HG02970 (cell line): ENCODE data around the gene RIMS1.

Experiments
- ATAC-seq: cut with Tn5 transposase; IDR thresholded peaks from one replicate; pipeline ENCODE4 v1.9.1; 2021; ENCODE audit warnings: mild to moderate bottlenecking, moderate library complexity, moderate number of reproducible peaks; ENCODE audit not compliant: unreplicated experiment, low FRiP score

The RIMS1 gene

DNA sequence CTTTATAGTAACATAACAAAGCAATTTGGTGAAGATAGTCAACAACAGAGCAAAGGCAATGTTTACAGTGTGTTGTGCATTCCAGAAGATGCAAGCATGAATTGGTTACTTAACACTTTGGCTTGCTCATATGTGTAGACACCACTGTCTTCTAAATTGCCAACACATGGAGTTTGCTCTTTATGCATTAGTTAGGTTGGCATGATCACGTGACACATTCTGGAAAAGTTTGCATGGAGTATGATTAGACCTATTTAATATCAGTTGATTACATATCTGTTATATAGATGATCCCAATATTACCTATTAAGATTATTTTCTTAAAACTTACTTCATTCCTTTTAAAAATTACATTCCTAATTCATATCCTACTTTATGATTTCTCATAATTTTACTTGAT is 197.6 kb downstream of the RIMS1 start:
- ATAC-seq = no peak

DNA sequence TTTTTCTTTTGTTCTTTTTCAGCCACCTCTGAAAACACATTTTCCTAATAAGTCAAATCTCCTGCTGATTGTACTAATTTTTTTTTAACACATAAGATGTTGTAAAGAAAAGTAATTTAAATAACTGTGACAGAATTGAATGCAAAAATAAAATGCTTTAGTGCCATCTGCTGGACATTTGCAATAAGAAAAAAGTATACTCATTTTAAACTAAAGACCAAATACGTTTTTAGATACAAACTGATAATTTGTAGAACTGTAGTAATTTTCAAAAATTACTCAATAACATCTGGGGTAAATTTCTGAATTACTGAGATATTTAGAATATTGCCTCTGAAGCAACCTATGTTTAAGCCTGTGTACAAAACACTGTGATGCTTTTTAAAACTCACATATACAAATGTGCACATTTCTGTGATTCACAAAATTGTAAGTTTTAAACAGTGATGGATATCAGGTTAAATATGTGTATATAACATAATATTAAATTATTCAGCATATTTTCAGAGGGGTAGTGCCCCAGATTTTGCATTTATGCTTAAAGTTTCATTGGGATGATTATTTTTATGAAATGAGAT is 198.7 kb downstream of the RIMS1 start:
- ATAC-seq = no peak

DNA sequence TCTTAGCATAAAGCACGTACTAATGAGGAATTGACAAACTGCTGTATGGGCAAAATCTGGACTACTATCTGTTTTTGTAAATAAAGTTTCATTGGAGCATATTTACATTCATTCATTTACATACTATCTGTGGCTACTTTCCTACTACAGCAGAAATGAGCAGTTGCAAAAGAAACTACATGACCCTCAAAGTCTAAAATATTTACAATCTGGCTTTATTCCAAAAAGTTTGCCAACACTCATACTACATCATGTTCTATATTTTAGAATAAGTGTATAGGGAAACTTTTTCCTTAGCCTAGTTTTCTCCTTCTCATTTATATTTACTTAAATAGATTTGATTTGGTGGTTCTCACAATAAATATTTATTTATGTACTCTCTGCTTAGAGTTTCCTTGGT is 208.2 kb downstream of the RIMS1 start:
- no peak for ATAC-seq

DNA sequence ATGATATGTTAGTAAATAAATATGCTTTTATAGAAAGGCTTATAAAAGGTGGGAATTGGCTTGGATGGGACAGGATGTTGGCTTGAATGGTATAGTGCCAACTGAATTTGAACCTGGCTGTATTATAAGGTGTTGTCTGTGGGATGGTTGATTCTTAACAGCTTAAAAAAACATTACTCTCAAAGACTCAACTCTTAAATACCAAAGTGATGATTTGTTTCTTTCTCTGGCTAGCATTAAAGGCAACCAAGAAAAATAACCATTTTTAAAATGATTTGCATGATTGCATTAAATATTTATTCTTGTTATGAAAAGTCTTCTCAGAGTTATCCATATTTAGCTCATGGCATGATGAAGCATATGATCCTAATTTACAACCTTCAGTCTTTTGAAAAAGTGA is 216.2 kb downstream of the RIMS1 start:
- ATAC-seq = no peak

DNA sequence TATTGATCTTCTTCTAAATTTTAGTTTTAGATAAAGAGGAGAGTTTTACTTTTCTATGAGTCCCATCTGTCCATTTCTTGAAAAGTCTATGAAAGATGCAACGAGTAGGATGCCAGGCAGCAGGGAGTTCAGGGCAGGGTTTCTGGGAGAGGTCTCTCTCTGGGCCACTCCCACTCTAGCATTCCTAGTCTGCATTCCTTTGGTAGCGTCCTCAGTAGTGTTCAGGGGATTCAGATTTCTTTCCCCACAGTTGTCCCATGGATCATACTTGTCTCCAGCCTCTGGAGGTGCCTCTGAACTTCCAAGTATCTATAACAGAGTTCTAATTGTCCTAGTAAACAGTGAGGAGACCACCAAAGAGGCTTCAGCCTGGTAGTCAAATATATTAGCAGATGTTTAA is 225.3 kb downstream of the RIMS1 start:
- ATAC-seq = no peak

DNA sequence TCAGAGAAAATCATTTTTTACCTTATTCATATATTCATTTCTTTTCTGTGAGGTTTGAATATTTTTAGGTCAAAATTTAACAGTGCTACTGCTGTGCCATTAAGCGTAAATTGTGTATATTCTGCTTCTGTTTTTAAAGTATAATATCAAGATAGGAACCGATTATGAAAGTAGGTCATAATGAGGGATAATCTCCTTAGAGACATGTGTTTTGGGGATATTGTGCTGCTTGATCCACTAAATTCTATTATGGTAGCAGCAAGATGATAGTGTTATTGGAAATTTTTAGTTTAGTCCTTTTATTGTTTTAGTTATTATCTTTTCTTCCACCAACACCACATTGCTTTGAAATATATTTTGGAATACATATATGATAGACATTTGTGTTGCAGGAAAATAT is 244.0 kb downstream of the RIMS1 start:
- no peak for ATAC-seq

DNA sequence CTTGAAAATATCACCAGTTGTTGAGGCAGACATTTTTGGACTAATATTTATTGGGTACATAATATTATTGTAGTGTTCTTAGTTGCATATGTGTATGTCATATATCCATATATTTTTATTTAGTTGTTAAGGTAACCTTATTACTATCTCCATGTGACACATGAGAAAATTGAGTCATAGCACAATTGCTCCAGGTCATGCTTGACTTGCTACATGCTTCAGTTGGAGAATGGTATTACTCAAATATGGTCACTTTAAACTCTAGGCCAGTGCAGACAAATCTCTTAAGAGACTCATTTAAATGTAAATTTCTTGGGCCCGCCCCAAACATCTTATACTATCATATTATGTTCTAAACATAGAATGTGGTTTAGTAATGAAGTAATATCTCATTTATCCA is 246.1 kb downstream of the RIMS1 start:
- ATAC-seq = no peak

DNA sequence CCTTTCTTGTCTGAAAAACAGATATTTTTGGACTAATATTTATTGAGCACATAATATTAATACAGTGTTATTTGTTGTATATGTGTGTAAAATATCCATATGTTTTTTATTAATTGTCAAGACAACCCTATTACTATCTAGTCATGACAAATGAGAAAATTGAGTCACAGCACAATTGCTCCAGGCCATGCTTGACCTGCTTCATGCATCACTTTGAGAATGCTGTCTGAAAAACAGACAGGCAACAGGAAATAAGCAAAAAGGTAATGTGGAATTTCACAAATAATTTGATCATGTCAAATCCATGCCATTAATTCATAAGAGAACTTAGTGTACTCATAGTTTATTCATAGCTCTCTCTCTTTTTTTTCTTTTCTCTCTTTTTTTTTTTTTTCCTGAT is 246.5 kb downstream of the RIMS1 start:
- ATAC-seq = no peak

DNA sequence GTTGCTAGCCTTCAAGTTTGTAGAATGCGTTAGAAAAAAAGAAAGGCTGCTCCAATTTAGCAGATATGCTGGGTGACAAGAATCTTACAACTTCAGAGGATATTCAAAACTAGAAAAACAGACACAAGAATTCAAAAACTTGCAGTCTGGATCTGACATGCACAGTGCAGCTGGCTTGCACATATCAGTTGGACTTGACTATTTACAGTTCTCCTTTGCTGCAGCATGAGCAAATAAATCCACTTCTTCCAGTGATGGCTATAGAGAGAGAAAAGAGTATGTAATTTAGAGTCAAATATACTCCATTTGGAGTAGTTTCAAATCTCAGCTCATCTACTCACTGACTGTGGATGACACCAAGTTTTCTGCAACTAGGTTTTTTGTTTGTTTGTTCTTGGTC is 247.0 kb downstream of the RIMS1 start:
- ATAC-seq = no peak

DNA sequence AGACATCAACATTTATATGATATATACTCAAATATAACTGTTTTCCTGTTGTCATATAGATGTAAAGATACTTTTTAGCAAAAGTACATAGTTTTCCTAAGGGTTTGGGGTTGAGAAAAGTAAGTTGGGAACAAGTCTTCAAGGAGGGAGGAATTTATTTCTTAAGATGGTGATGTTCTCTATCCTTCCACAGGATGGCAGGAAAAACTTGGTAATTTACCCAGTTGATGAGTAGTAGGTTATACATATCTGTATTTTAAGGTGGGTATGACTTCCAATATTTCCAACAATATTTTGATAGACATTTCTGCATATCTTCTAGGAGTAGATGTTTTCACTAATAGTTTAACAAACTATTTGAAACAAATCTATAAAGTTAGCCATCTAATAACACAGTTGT is 254.4 kb downstream of the RIMS1 start:
- ATAC-seq = no peak

DNA sequence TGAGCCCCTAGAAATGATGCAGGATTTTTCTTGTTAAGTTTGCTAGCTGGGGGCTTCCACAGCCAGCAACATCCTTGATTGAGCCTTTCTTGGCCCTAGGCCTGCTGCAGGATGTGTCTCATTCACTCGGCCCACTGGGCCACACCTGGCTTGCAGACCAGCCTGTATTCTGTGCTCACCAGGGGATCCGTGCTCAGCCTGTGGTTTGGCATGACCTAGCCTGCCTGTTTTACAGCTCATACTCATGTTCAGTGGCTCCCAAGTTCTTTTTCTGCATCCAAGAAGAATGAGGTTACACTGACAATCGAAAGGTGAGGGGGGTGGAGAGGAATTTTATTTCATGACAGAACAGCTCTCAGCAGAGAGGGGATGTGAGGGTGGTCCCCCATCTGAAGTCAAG is 263.4 kb downstream of the RIMS1 start:
- no peak for ATAC-seq

DNA sequence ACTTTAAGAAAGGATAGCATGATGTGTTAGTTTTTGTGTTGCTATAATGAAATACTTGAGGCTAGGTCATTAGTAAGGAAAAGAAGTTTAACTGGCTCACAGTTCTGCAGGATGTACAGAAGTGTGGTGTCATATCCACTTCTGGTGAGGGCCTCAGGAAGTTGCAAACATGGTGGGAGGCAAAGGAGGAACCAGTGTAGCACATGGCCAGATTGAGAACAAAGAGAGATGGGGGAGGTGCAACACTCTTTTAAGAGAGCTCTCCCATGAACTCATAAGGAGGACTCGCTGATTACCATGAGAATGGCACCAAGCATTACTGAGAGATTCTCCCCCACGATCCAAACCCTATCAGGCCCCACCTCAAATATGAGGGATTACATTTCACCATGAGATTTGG is 265.4 kb downstream of the RIMS1 start:
- ATAC-seq = no peak

DNA sequence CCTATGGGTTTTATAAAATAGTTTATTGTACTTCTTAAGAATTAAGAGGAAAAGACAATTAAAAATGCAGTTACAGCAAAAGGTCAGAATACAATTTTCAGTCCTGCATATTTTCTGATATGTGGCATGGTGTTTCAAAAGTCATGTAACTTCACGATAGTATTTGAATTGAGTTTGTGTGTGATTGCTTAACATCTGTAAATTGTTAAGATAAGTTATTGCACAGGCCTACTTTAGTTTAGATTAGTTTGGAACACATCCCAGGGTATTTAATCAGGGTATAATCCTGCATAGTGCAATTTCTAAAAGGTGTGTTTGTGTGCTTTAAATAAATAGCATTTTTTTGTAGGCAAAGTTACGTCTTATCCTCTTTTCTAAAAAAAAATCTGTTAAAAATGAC is 289.6 kb downstream of the RIMS1 start:
- ATAC-seq = no peak

DNA sequence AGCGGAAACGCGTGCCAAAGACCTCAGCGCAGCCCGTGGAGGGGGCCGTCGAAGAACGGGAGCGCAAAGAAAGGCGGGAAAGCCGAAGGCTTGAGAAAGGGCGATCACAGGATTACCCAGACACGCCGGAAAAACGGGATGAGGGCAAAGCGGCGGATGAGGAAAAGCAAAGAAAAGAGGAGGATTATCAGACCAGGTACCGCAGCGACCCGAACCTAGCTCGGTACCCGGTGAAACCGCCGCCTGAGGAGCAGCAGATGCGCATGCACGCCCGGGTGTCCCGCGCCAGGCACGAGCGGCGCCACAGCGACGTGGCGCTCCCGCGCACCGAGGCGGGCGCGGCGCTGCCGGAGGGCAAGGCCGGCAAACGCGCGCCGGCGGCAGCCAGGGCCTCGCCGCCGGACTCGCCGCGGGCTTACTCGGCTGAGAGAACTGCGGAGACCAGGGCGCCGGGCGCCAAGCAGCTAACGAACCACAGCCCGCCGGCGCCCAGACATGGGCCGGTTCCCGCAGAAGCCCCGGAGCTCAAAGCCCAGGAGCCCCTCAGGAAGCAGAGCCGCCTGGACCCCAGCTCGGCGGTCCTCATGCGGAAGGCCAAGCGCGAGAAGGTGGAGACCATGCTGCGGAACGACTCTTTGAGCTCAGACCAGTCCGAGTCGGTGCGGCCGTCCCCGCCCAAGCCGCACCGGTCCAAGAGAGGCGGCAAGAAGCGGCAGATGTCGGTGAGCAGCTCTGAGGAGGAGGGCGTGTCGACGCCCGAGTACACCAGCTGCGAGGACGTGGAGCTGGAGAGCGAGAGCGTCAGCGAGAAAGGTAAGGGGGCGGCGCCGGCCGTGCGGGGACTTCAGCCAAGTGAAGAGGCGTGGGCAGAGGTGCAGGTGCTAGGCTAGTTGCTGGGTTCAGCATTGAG is 296.2 kb downstream of the RIMS1 start:
- peak; percentile 42 for ATAC-seq

DNA sequence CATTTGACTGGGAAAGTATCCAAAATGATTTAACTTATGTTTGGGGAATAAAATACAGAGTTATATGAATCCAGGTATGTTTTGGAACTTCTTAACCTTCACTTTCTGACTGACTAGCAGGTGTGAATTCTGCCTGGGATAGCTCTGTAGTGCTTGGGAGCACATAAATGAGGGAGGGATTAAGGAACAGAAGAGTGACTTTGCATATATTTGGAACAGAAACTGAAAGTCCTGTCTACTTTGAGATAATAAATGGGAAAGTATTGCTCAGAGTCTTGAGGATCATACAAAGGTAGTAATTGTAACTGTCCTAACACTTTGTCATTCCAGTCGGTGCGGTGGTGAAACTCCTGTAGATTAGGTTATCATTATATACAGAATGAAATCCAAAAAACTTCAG is 317.6 kb downstream of the RIMS1 start:
- no peak for ATAC-seq

DNA sequence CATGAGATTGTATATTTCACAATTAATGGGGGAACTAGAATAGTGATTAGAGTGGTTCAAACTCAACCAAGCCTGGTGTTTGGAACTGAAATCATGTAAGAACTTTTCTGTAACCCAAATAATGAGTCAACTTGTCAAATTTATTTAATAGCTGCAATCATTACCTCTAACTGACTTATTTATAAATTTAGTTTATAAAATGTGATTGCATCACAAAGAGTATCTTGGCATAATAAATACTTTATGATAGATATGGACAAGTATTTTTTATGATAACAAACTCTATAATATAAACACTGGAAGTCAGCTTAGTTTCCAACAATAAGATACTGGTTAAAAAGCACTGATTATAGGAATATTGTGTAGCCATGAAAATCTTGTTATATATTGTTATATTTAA is 319.1 kb downstream of the RIMS1 start:
- ATAC-seq = no peak

DNA sequence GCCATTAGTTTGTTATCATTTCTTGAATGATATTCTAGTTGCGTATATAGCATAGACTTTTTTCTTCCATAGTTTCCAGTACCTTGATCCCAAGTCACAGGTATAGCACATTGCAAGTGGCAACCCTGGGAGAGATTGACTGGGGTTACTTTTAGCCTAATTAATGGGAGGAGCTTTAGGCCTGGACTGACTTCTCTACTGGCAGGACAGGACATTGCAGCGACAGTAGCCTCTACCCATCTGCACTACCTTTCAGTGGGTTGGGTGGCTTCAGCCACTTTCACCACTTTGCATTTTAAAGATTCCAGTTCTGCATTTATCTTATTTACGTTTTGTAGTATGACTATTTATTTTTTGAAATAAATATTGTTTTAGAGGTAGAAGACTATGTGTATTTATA is 320.3 kb downstream of the RIMS1 start:
- ATAC-seq = no peak

DNA sequence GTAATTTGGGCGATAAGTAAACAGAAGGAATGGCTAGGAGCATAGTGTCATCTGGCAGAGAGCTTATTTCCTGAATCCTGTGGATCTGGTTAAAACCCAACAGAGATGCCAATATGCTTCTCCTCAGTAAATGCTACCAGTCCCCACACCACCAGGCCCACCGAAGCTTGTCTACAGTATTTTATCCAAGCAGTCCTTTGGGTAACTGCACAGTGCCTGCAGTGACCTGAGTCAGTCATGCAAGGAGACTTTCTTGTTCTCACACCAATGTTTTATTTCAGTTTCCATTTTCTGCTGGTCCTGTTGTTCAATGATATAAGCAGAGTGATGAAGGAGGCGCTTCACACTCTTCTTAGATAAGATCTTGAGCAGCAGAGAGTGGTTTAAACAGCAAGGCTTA is 326.3 kb downstream of the RIMS1 start:
- no peak for ATAC-seq

DNA sequence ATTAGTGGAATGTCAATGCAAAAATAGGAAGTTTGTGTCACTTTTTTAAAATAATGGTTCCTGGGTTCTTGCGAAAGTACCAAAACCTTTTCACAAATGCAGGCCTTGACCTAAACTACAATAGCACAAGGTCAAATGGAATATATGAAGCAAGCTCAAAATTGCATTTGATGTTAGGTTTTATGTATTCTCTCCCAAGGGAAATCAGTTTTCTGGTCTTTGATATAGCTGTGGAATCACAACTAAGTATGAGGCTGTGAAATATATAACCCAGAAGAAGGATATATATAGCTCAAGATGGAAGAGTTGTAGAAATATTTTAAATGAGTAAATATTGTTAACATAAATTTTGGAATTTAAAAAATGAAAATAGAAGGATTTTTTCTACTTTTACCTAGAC is 327.3 kb downstream of the RIMS1 start:
- no peak for ATAC-seq

DNA sequence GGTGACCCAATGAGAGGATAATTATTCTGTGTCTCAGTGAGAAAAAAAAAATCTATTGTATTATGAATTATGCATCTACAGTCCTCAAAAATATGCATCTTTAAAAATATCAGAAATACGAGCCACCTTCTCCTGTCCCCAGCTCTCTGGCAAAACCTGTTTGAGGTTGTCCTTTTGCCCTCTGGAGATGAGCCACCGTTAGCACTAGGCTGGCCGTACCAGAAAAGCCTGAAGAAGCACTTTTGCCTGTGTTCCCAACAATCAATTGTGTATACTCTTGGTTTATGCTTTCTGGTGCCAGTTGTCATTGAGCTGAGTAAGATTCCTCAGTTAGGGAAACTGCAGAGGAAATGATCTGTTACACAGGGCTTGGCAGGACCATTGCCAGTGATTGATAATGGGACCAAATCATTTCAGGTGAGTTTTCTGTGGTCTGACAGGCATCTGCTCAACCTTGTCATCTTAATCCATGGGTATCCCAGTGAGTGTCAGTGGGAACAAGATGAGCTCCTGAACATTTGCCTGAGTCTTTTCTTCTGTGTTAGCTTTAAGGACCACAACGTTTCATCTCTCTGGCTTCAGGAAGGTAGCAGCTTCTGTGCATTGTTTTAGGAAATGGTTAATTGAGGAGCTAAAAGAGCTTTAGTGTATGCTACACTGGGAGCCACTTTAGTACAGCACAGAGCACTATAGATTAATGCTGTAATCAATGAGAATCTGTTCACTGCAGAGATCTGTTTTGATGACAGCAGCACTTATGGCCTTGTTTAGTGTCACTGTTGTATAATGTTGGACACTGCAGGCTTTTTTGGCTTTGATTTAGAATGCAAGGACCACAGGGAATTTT is 330.1 kb downstream of the RIMS1 start:
- ATAC-seq = no peak

DNA sequence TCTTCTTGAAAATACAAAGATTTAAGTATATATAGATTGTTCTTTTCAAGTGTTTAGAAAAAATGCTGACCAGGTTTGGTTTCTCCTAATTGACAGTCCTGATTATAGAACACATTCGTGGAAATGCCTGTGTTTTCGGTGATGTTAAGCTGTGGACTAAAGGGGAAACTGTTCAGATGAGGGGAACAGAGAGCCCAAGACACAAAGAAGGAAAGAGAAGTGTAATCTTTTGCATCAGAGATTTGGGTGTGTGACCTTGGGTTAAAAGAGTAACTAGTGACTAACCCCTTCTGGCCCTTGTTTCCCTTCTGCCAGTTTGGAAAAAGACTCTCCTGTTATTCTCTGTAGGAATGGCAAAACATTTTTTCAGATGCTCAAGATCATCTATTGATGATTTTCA is 331.3 kb downstream of the RIMS1 start:
- ATAC-seq = no peak
